ENCODE data around the gene SMPD3. TPM values are rescaled to one million over a fixed set of nuclear protein-coding genes. Genes with fewer than 3 reads are reported as not detected.

SMPD3 gene
- total RNA-seq, 1 donor from 2014 or later = not detected

DNA sequence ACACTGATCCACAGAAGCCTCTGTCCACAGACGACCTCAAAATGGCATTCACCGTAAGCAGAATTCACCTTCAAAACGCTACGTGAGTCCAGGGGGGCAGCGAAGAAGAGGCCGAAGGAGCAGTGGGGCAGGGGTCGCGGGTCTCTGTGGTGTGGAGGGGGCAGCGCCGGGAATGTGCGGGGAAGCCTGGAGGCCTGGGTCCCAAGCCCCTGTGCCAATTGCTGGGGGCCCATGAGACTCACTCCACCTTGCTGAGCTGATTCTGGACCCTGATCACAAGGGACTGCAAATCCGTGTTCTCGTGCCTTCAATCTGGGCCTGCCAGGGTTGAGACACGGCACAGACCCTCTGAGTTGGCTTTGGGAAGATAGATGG, 43.3 kb upstream of the SMPD3 start:
- no peak for FAIRE-seq
- DNase-seq (ENCODE audit: low read depth) = no peak
- TF ChIP-seq, protein P1, sequence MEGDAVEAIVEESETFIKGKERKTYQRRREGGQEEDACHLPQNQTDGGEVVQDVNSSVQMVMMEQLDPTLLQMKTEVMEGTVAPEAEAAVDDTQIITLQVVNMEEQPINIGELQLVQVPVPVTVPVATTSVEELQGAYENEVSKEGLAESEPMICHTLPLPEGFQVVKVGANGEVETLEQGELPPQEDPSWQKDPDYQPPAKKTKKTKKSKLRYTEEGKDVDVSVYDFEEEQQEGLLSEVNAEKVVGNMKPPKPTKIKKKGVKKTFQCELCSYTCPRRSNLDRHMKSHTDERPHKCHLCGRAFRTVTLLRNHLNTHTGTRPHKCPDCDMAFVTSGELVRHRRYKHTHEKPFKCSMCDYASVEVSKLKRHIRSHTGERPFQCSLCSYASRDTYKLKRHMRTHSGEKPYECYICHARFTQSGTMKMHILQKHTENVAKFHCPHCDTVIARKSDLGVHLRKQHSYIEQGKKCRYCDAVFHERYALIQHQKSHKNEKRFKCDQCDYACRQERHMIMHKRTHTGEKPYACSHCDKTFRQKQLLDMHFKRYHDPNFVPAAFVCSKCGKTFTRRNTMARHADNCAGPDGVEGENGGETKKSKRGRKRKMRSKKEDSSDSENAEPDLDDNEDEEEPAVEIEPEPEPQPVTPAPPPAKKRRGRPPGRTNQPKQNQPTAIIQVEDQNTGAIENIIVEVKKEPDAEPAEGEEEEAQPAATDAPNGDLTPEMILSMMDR (IDR thresholded peaks at IDR 0.05; ENCODE audit: insufficient read depth, low read length, severe bottlenecking) = no peak
- Histone ChIP-seq H3K27me3 (ENCODE audit: control insufficient read depth, insufficient read depth, low read length) (no peaks in the 10 kb centered on the region), H3K36me3 (ENCODE audit: control insufficient read depth, insufficient read depth, low read length) (no peaks in the 10 kb centered on the region), H3K4me3 (ENCODE audit: low read depth, low read length) (no peak overlapping the region)

DNA sequence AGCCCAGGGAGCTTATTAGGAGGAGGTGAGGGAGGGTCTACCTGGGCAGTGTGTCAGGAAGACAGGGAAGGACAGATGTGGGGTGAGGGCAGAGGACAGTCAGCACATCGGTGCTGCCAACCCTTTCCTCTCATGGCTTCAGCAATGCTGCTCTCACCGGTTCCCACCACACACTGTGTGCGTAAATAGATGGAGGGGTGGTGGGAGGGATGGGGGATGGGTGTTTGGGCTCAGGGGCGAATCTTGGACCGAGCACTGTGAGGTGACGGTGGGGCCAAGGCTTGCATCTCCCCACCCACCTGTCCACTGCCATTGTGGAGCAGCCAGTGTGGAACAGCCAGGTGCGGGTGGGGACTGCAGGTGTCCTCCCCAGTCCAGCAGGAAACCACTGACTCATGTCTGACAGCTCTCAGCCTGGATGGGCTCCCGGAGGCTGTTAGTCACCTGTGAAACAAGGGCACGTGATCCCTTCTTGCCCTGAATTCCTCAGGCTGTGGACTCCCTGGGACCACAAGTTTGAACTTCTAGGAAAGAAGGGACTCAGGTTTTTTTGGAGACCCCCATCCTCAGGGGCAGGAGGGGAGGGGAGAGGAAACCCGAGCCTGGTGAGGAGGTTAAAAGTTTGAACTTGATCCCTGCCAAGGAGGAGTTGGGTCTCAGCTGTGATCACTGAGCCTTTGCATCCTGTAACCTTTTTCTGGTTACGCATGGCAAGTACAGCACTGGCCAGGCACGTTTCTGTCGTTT, 42.7 kb upstream of the SMPD3 start:
- Histone ChIP-seq H3K4me3 (ENCODE audit: low read depth, low read length) (no peak overlapping the region), H3K27me3 (ENCODE audit: control insufficient read depth, insufficient read depth, low read length) (no peaks in the 10 kb centered on the region), H3K36me3 (ENCODE audit: control insufficient read depth, insufficient read depth, low read length) (no peaks in the 10 kb centered on the region)
- peak; percentile 96 for DNase-seq (ENCODE audit: low read depth)
- TF ChIP-seq, protein P1 (IDR thresholded peaks at IDR 0.05; ENCODE audit: insufficient read depth, low read length, severe bottlenecking) = no peak
- FAIRE-seq = peak; percentile 98

DNA sequence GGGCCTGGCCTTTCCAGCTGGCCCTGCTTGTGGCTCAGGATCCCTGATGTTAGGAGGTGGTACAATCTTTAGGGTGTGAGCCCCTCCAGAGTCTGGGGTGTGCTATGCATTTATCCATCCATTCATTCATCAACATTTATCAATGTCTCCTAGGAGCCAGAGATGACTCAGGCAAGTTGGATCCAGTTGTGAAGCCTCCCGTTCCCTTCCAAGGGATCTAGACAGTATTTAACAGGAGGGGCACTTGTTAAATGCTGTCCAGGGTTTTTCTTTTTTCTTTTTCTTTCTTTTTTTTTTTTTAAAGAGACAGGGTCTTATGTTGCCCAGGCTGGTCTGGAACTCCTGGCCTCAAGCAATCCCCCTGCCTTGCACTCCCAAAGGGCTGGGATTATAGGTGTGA, 42.0 kb upstream of the SMPD3 start:
- no peak for FAIRE-seq
- TF ChIP-seq, protein P1 (IDR thresholded peaks at IDR 0.05; ENCODE audit: insufficient read depth, low read length, severe bottlenecking) = no peak
- DNase-seq (ENCODE audit: low read depth) = no peak
- Histone ChIP-seq H3K4me3 (ENCODE audit: low read depth, low read length) (no peak overlapping the region), H3K36me3 (ENCODE audit: control insufficient read depth, insufficient read depth, low read length) (no peaks in the 10 kb centered on the region), H3K27me3 (ENCODE audit: control insufficient read depth, insufficient read depth, low read length) (no peaks in the 10 kb centered on the region)

DNA sequence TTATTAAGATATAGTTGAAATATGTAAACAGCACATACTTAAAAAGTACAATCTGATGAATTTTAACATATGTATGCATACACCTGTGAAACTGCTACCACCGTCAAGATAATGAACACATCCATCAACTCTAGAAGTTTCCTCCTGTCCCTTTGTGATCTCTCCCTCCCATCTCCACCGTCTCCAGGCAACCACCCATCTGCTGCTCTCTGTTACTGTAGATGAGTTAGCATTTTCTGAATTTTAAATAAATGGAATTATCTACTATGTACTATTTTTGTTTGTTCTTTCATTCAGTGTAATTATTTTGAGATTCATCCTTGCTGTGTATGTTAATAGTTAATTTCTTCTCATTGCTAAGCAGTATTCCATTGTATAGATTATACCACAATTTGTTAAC, 40.2 kb upstream of the SMPD3 start:
- Histone ChIP-seq H3K4me3 (ENCODE audit: low read depth, low read length) (no peak overlapping the region), H3K36me3 (ENCODE audit: control insufficient read depth, insufficient read depth, low read length) (no peaks in the 10 kb centered on the region), H3K27me3 (ENCODE audit: control insufficient read depth, insufficient read depth, low read length) (no peaks in the 10 kb centered on the region)
- DNase-seq (ENCODE audit: low read depth) (no peak), FAIRE-seq (no peak)
- TF ChIP-seq, protein P1 (IDR thresholded peaks at IDR 0.05; ENCODE audit: insufficient read depth, low read length, severe bottlenecking) = no peak

DNA sequence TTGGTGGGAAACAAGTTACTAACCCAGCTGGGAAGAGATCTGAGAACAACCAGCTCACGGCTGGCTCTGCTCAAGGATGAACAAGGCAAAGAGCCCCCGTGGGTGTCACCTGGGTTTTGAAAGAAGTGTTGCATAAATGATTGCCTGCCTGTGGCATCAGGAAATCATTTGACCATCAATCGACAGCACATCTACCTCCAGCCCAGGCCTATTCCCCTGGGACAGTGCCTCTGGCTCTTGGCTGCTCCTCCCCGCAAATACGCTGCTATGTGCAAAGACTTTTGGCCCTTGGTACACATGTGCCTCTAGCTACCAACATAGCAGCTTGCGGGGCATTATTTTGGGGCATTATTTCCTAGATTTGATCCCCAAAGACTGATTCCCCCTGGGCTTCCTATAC, 39.4 kb upstream of the SMPD3 start:
- no peak overlapping the region for H3K4me3 ChIP-seq (ENCODE audit: low read depth, low read length)
- TF ChIP-seq, protein P1 (IDR thresholded peaks at IDR 0.05; ENCODE audit: insufficient read depth, low read length, severe bottlenecking) = no peak
- H3K36me3 ChIP-seq (ENCODE audit: control insufficient read depth, insufficient read depth, low read length) = no peaks in the 10 kb centered on the region
- DNase-seq (ENCODE audit: low read depth) (no peak), FAIRE-seq (no peak)
- no peaks in the 10 kb centered on the region for H3K27me3 ChIP-seq (ENCODE audit: control insufficient read depth, insufficient read depth, low read length)

DNA sequence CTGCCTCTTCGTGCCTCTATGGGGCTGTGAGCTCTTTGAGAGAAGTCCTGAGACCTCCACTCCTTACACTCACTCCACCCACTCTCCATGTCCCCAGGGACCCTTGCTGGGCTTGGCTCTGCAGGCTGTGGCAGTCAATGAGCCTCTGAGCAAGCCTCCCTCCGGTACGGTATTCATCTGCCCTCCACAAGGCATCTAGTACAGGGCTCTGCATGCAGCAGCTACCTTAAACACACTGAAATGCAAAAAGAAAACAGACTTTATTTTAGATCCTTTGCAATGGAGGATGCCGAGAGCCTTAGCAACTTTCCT, 38.9 kb upstream of the SMPD3 start:
- DNase-seq (ENCODE audit: low read depth) = no peak
- TF ChIP-seq, protein P1 (IDR thresholded peaks at IDR 0.05; ENCODE audit: insufficient read depth, low read length, severe bottlenecking) = no peak
- H3K4me3 ChIP-seq (ENCODE audit: low read depth, low read length) = no peak overlapping the region
- no peak for FAIRE-seq
- no peaks in the 10 kb centered on the region for H3K36me3 ChIP-seq (ENCODE audit: control insufficient read depth, insufficient read depth, low read length)
- no peaks in the 10 kb centered on the region for H3K27me3 ChIP-seq (ENCODE audit: control insufficient read depth, insufficient read depth, low read length)

All from bronchial epithelial cell (primary cell).